Neural cell (in vitro differentiated cells): Measurements from ENCODE around the gene UFD1. TPM values are rescaled to one million over a fixed set of nuclear protein-coding genes. Genes with fewer than 3 reads are reported as not detected.

ENCODE experiments used
- H2AFZ ChIP-seq: fragments of 200-600, 300-800 bp; sonication (generic), shearing (Covaris generic); 2 replicates; pipeline ENCODE4 v1.6.0; 2014; ENCODE audit warnings: low read depth, mild to moderate bottlenecking, antibody characterized with exemption, low read length, moderate library complexity
- H3F3A ChIP-seq: fragments of 200-600 bp; shearing (Covaris generic); 2 replicates; pipeline ENCODE4 v1.6.1; 2016; ENCODE audit warnings: mild to moderate bottlenecking, moderate library complexity, mixed read lengths, antibody characterized with exemption, low read length; ENCODE audit not compliant: insufficient read depth, poor library complexity, severe bottlenecking
- H3K27ac ChIP-seq: fragments of 200-600, 300-800 bp; sonication (generic), shearing (Covaris generic); 2 replicates; pipeline ENCODE4 v1.5.1; 2014; ENCODE audit warnings: mild to moderate bottlenecking, low read length, moderate library complexity
- H3K27me3 ChIP-seq: fragments of 300-800, 200-600 bp; sonication (generic), shearing (Covaris generic); 2 replicates; pipeline ENCODE4 v1.6.0; 2014; ENCODE audit warnings: mild to moderate bottlenecking, low read depth, low read length, moderate library complexity; ENCODE audit not compliant: insufficient read depth
- H3K36me3 ChIP-seq: fragments of 300-800, 200-600 bp; sonication (generic), shearing (Covaris generic); 2 replicates; pipeline ENCODE4 v1.5.1; 2014; ENCODE audit warnings: mild to moderate bottlenecking, antibody characterized with exemption, low read length, moderate library complexity; ENCODE audit not compliant: insufficient read depth
- H3K4me2 ChIP-seq: fragments of 300-800, 200-600 bp; sonication (generic), shearing (Covaris generic); 2 replicates; pipeline ENCODE4 v1.6.0; 2014; ENCODE audit warnings: mild to moderate bottlenecking, low read length
- H3K4me3 ChIP-seq: fragments of 300-800, 200-600 bp; sonication (generic), shearing (Covaris generic); 2 replicates; pipeline ENCODE4 v1.5.1; 2014; ENCODE audit warnings: mild to moderate bottlenecking, low read length, moderate library complexity
- H3K79me2 ChIP-seq: fragments of 200-600 bp; shearing (Covaris generic); replicated peaks from 2 replicates; pipeline ENCODE4 v1.6.0; 2014; ENCODE audit warnings: mild to moderate bottlenecking, low read length, moderate library complexity; ENCODE audit not compliant: insufficient read depth
- H3K9ac ChIP-seq: fragments of 300-800, 200-600 bp; sonication (generic), shearing (Covaris generic); 2 replicates; pipeline ENCODE4 v1.6.1; 2016; ENCODE audit warnings: mild to moderate bottlenecking, low read length, mixed read lengths
- H3K9me2 ChIP-seq: fragments of 200-600 bp; shearing (Covaris generic); 2 replicates; pipeline ENCODE4 v1.6.1; 2016; ENCODE audit warnings: mild to moderate bottlenecking, low read length, mixed read lengths; ENCODE audit not compliant: insufficient read depth
- H3K9me3 ChIP-seq: fragments of 200-600, 300-800 bp; sonication (generic), shearing (Covaris generic); 2 replicates; pipeline ENCODE4 v1.6.1; 2016; ENCODE audit warnings: mild to moderate bottlenecking, mixed run types, low read length, moderate library complexity, mixed read lengths
- H4K20me1 ChIP-seq: fragments of 200-600 bp; shearing (Covaris generic); 2 replicates; pipeline ENCODE4 v1.6.1; 2016; ENCODE audit warnings: mild to moderate bottlenecking, mixed run types; ENCODE audit not compliant: insufficient read depth
- CTCF ChIP-seq: fragments of 450-650 bp; IDR thresholded peaks from 2 replicates; pipeline ENCODE4 v1.5.1; 2014; ENCODE audit warnings: antibody characterized with exemption, mild to moderate bottlenecking, moderate library complexity; ENCODE audit not compliant: poor library complexity, severe bottlenecking
- EP300 ChIP-seq: fragments of 450-650 bp; conservative IDR thresholded peaks from 2 replicates; pipeline ENCODE4 v1.6.1; 2014; ENCODE audit warnings: antibody characterized with exemption, mild to moderate bottlenecking, moderate library complexity; ENCODE audit not compliant: poor library complexity, severe bottlenecking
- EZH2 ChIP-seq: fragments of 200-600, 300-800 bp; shearing (Covaris generic), sonication (generic); IDR thresholded peaks from 2 replicates; pipeline ENCODE4 v1.6.1; 2014; ENCODE audit warnings: antibody characterized with exemption, low read length, borderline replicate concordance, mild to moderate bottlenecking; ENCODE audit not compliant: insufficient read depth, poor library complexity, severe bottlenecking
- MXI1 ChIP-seq: fragments of 450-650 bp; conservative IDR thresholded peaks from 2 replicates; pipeline ENCODE4 v1.6.1; 2014; ENCODE audit warnings: antibody characterized with exemption, mild to moderate bottlenecking; ENCODE audit not compliant: poor library complexity, severe bottlenecking
- POLR2AphosphoS5 ChIP-seq: IDR thresholded peaks from 2 replicates; pipeline ENCODE4 v1.6.1; 2012
- RAD21 ChIP-seq: fragments of 450-650 bp; conservative IDR thresholded peaks from 2 replicates; pipeline ENCODE4 v1.6.1; 2014; ENCODE audit warnings: antibody characterized with exemption, mild to moderate bottlenecking, moderate library complexity
- REST ChIP-seq: IDR thresholded peaks from 2 replicates; pipeline ENCODE4 v1.6.1; 2012; ENCODE audit warnings: borderline replicate concordance
- SMC3 ChIP-seq: fragments of 450-650 bp; conservative IDR thresholded peaks from 2 replicates; pipeline ENCODE4 v1.6.1; 2014; ENCODE audit warnings: antibody characterized with exemption, mild to moderate bottlenecking, moderate library complexity; ENCODE audit not compliant: poor library complexity
- TAF1 ChIP-seq: IDR thresholded peaks from 2 replicates; pipeline ENCODE4 v1.6.1; 2012; ENCODE audit warnings: low read depth
- polyA plus RNA-seq: library from polyadenylated mRNA; depleted of rRNA; stranded (reverse); fragments of >200 nt; gene quantifications from 2 replicates; pipeline ENCODE4 v1.2.3, GENCODE V29; 2014

The UFD1 gene
- polyA plus RNA-seq, 1 donor from 2014 or later: 56.9 TPM

GRCh38 chr22:19419464-19420178 lies 59.4 kb downstream of the UFD1 start:
- no peak overlapping the region for H3K4me2 ChIP-seq
- H3K4me3 ChIP-seq: no peak overlapping the region
- no peak overlapping the region for H2AFZ ChIP-seq
- no peaks in the 10 kb centered on the region for H3F3A ChIP-seq
- H3K27me3 ChIP-seq: no peaks in the 10 kb centered on the region
- H3K9me2 ChIP-seq: no peaks in the 10 kb centered on the region
- H3K27ac ChIP-seq: no peak overlapping the region
- no peaks in the 10 kb centered on the region for H3K9me3 ChIP-seq
- H4K20me1 ChIP-seq: no peaks in the 10 kb centered on the region
- no peaks in the 10 kb centered on the region for H3K36me3 ChIP-seq
- TF ChIP-seq SMC3: no peak
- TF ChIP-seq CTCF: no peak
- no peak for TF ChIP-seq EP300
- TF ChIP-seq MXI1: no peak
- TF ChIP-seq EZH2: no peak
- TF ChIP-seq RAD21: no peak
- no peak for TF ChIP-seq REST
- TF ChIP-seq TAF1: no peak
- no peak for TF ChIP-seq POLR2AphosphoS5
- peaks cover 34% of the 10 kb centered on the region for H3K79me2 ChIP-seq
- no peak overlapping the region for H3K9ac ChIP-seq

GRCh38 chr22:19419086-19419463 lies 59.9 kb downstream of the UFD1 start:
- no peaks in the 10 kb centered on the region for H3F3A ChIP-seq
- H4K20me1 ChIP-seq: no peaks in the 10 kb centered on the region
- no peak overlapping the region for H3K27ac ChIP-seq

More at GRCh38 chr22:19419086-19419463, 59.9 kb downstream of the UFD1 start:
- Histone ChIP-seq H3K9me2 (no peaks in the 10 kb centered on the region), H3K36me3 (no peaks in the 10 kb centered on the region), H3K4me2 (no peak overlapping the region), H2AFZ (no peak overlapping the region), H3K9ac (no peak overlapping the region), H3K9me3 (no peaks in the 10 kb centered on the region), H3K79me2 (peaks cover 31% of the 10 kb centered on the region), H3K27me3 (no peaks in the 10 kb centered on the region), H3K4me3 (no peak overlapping the region)
- TF ChIP-seq POLR2AphosphoS5: no peak
- TF ChIP-seq CTCF: no peak
- TF ChIP-seq SMC3: no peak
- no peak for TF ChIP-seq EP300
- TF ChIP-seq MXI1: no peak
- no peak for TF ChIP-seq TAF1
- no peak for TF ChIP-seq REST
- TF ChIP-seq RAD21: no peak
- no peak for TF ChIP-seq EZH2
